ENCODE data around the gene XPR1.
"Not testable (repeated sequence)": the region's sequence is repeated elsewhere in the genome, so short reads cannot be mapped to it uniquely, and the experiment has no call there.

The XPR1 gene

DNA sequence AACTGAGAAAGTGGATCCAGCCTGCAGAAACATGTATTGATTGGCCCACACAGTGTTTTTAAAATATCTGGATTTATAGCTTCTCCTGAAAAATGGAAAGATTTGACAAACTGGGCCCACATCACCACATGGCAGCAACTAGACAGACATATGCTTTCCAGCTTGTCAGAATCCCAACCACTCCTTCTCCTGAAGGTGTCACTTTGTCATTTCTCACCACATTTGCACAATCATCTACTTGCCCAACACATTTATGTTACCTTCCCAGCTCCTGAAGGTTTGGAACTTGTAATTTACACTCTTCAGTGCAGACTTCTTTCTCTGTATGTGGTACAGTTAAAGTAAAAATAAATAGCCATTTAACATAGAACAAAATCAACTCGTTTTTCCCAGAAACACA, 154.8 kb downstream of the XPR1 start:
- no peaks in the 10 kb centered on the region for H3K4me1 ChIP-seq
- no peaks in the 10 kb centered on the region for H3K36me3 ChIP-seq (ENCODE audit: control insufficient read depth, insufficient read depth, low read length)
- no peak overlapping the region for H2AFZ ChIP-seq
- no peak overlapping the region for H3K9ac ChIP-seq
- TF ChIP-seq, protein P1, sequence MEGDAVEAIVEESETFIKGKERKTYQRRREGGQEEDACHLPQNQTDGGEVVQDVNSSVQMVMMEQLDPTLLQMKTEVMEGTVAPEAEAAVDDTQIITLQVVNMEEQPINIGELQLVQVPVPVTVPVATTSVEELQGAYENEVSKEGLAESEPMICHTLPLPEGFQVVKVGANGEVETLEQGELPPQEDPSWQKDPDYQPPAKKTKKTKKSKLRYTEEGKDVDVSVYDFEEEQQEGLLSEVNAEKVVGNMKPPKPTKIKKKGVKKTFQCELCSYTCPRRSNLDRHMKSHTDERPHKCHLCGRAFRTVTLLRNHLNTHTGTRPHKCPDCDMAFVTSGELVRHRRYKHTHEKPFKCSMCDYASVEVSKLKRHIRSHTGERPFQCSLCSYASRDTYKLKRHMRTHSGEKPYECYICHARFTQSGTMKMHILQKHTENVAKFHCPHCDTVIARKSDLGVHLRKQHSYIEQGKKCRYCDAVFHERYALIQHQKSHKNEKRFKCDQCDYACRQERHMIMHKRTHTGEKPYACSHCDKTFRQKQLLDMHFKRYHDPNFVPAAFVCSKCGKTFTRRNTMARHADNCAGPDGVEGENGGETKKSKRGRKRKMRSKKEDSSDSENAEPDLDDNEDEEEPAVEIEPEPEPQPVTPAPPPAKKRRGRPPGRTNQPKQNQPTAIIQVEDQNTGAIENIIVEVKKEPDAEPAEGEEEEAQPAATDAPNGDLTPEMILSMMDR (IDR thresholded peaks at IDR 0.05): no peak
- H3K27ac ChIP-seq: no peak overlapping the region
- no peaks in the 10 kb centered on the region for H3K79me2 ChIP-seq
- no peaks in the 10 kb centered on the region for H3K27me3 ChIP-seq (ENCODE audit: control insufficient read depth, insufficient read depth, low read length)
- no peak overlapping the region for H3K4me3 ChIP-seq (ENCODE audit: low read depth, low read length)
- no peak overlapping the region for H3K4me2 ChIP-seq (ENCODE audit: low read length)
- H3K9me3 ChIP-seq (ENCODE audit: control insufficient read depth, low read length): no peaks in the 10 kb centered on the region

DNA sequence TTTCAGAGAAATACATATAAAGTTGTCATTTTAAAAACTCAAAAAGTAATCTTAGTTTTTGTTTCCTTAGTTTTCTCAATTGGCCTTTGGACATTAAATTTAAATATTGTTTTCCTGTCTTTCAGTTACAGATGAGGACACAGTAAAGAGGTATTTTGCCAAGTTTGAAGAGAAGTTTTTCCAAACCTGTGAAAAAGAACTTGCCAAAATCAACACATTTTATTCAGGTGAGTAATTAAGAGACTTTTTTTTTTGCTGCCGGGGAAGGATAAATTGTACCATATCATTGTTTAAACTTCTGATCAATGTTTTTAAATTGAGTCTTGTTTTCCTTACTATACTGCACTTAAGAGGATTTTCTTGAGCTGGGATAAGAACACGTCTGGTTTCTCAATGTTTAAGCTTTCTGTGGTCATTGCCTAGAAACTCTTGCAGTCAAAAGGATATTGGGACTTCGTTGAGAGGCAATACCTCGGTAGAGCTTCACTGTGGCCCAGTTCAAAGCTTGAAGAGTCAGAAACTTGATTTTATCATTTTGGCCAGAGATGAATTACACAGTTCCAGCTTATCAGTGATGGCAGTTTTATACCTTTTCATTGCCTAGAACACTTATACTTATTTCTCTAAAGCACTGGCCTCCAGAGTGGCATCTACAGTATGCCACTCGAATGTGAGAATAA, 155.9 kb downstream of the XPR1 start:
- H3K9ac ChIP-seq: no peak overlapping the region

DNA sequence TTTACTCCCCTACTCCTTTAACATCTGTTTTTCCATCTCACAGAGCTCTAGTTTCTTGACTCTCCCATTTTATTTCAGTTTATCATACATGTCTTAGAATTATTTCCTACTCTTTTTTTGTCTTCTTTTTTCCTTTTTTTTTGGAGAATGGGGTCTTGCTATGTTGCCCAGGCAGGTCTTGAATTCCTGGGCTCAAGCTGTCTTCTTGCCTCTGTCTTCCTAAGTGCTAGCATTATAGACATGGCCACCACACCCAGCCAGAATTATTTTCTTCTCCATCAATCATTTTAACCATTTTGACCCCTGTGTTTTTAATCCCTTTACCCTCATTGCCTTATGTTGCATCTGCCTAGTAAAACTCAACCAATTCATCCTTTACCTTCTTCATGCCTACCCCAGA, 157.6 kb downstream of the XPR1 start:
- no peaks in the 10 kb centered on the region for H3K27me3 ChIP-seq (ENCODE audit: control insufficient read depth, insufficient read depth, low read length)
- H3K27ac ChIP-seq: no peak overlapping the region
- no peak overlapping the region for H3K4me2 ChIP-seq (ENCODE audit: low read length)

More for the DNA sequence above, 155.9 kb downstream of the XPR1 start:
- Histone ChIP-seq H3K4me2 (ENCODE audit: low read length) (no peak overlapping the region), H3K4me1 (no peaks in the 10 kb centered on the region), H3K27me3 (ENCODE audit: control insufficient read depth, insufficient read depth, low read length) (no peaks in the 10 kb centered on the region), H3K27ac (no peak overlapping the region), H3K9me3 (ENCODE audit: control insufficient read depth, low read length) (no peaks in the 10 kb centered on the region), H2AFZ (no peak overlapping the region), H3K4me3 (ENCODE audit: low read depth, low read length) (no peak overlapping the region), H3K79me2 (no peaks in the 10 kb centered on the region), H3K36me3 (ENCODE audit: control insufficient read depth, insufficient read depth, low read length) (no peaks in the 10 kb centered on the region)
- TF ChIP-seq, protein P1 (IDR thresholded peaks at IDR 0.05): no peak

DNA sequence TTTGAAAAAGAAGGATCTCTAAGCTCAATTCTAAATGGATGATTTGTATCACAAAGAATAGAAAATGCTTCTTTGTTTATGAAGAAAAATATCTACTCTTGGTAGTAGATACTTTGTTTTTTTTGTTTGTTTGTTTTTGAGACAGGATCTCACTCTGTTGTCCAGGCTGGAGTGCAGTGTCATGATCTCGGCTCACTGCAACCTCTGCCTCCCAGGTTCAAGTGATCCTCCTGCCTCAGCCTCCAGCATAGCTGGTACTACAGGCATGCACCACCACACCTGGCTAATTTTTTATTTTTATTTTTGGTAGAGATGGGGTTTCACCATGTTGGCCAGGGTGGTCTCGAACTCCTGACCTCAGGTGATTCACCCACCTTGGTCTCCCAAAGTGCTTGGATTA, 159.3 kb downstream of the XPR1 start:
- not testable (repeated sequence) for H3K27ac ChIP-seq; H2AFZ ChIP-seq; H3K79me2 ChIP-seq; H3K4me2 ChIP-seq (ENCODE audit: low read length); H3K9ac ChIP-seq; H3K36me3 ChIP-seq (ENCODE audit: control insufficient read depth, insufficient read depth, low read length); H3K4me3 ChIP-seq (ENCODE audit: low read depth, low read length); H3K9me3 ChIP-seq (ENCODE audit: control insufficient read depth, low read length); H3K4me1 ChIP-seq; H3K27me3 ChIP-seq (ENCODE audit: control insufficient read depth, insufficient read depth, low read length)

More for the DNA sequence above, 157.6 kb downstream of the XPR1 start:
- Histone ChIP-seq H3K9me3 (ENCODE audit: control insufficient read depth, low read length) (no peaks in the 10 kb centered on the region), H3K79me2 (no peaks in the 10 kb centered on the region), H3K36me3 (ENCODE audit: control insufficient read depth, insufficient read depth, low read length) (no peaks in the 10 kb centered on the region), H3K4me1 (no peaks in the 10 kb centered on the region), H2AFZ (no peak overlapping the region), H3K4me3 (ENCODE audit: low read depth, low read length) (no peak overlapping the region), H3K9ac (no peak overlapping the region)
- TF ChIP-seq, protein P1 (IDR thresholded peaks at IDR 0.05): no peak

DNA sequence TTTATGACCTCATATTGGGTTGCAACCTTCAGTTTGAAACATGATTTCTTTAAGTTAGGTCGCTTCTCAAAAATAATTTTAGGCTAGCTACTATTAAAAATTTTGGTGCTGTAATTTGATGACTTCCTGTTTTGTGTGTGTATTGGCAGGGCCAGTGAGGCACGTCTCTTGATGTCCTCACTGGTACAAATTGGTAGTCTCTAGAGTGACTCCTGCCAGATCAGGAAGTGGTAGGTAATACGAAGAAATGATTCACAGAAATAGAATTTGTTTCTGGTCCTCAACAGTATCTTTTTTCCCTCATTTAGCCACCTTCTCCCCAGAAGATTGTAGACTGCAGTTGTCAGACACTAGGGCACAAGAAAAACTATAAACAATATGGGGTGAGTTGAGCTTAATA, 160.0 kb downstream of the XPR1 start:
- Histone ChIP-seq H3K36me3 (ENCODE audit: control insufficient read depth, insufficient read depth, low read length) (no peaks in the 10 kb centered on the region), H3K9me3 (ENCODE audit: control insufficient read depth, low read length) (no peaks in the 10 kb centered on the region), H3K4me2 (ENCODE audit: low read length) (no peak overlapping the region), H3K4me3 (ENCODE audit: low read depth, low read length) (no peak overlapping the region), H3K4me1 (no peaks in the 10 kb centered on the region), H3K27ac (no peak overlapping the region), H3K9ac (no peak overlapping the region), H2AFZ (no peak overlapping the region), H3K27me3 (ENCODE audit: control insufficient read depth, insufficient read depth, low read length) (no peaks in the 10 kb centered on the region), H3K79me2 (no peaks in the 10 kb centered on the region)
- TF ChIP-seq, protein P1 (IDR thresholded peaks at IDR 0.05): no peak
